Liver (tissue), 9 donors: ENCODE data around the gene TRMT10B. TPM values are rescaled to one million over a fixed set of nuclear protein-coding genes. Genes with fewer than 3 reads are reported as not detected.

ENCODE experiments used
- DNase-seq: peaks from one replicate; pipeline ENCODE4 v3.0.0-alpha.2; 2017; ENCODE audit warnings: low spot score
- H3K27ac ChIP-seq, 2 donors: one replicate each; pipeline ENCODE4 v1.7.0; 2013; ENCODE audit warnings: inconsistent platforms in 2 of 2, low read length in 2 of 2, control low read depth in 1 of 2, low read depth in 1 of 2, mild to moderate bottlenecking in 1 of 2
- H3K27me3 ChIP-seq, 4 donors: one replicate each; pipeline versions ENCODE4 v1.6.1 to v1.7.0; 2013; ENCODE audit warnings: low read length in 3 of 4, inconsistent platforms in 1 of 4, mild to moderate bottlenecking in 1 of 4, moderate library complexity in 1 of 4; ENCODE audit not compliant: control insufficient read depth in 4 of 4, insufficient read depth in 4 of 4
- H3K36me3 ChIP-seq, 4 donors: one replicate each; pipeline versions ENCODE4 v1.6.1 to v1.7.0; 2013; ENCODE audit warnings: low read length in 3 of 4, mild to moderate bottlenecking in 3 of 4, low read depth in 1 of 4, moderate library complexity in 1 of 4; ENCODE audit not compliant: control insufficient read depth in 4 of 4, insufficient read depth in 3 of 4
- H3K4me1 ChIP-seq, 4 donors: one replicate each; pipeline versions ENCODE4 v1.6.1 to v1.7.0; 2013; ENCODE audit warnings: low read length in 3 of 4, mild to moderate bottlenecking in 3 of 4, moderate library complexity in 1 of 4; ENCODE audit not compliant: control insufficient read depth in 4 of 4, insufficient read depth in 4 of 4
- H3K4me3 ChIP-seq, 3 donors: one replicate each; pipeline versions ENCODE4 v1.6.1 to v1.7.0; 2013; ENCODE audit warnings: low read length in 3 of 3, control low read depth in 1 of 3, low read depth in 1 of 3, mild to moderate bottlenecking in 1 of 3
- H3K9ac ChIP-seq, 2 donors: one replicate each; pipeline ENCODE4 v1.7.0; 2013; ENCODE audit warnings: low read length in 2 of 2, mild to moderate bottlenecking in 2 of 2, moderate library complexity in 2 of 2, control low read depth in 1 of 2, low read depth in 1 of 2
- H3K9me3 ChIP-seq, 4 donors: one replicate each; pipeline versions ENCODE4 v1.6.1 to v1.7.0; 2013; ENCODE audit warnings: low read length in 3 of 4; ENCODE audit not compliant: control insufficient read depth in 4 of 4
- ATF3 ChIP-seq: IDR thresholded peaks from 2 replicates; pipeline ENCODE4 v1.6.1; 2016; ENCODE audit warnings: antibody characterized with exemption
- CTCF ChIP-seq: fragments of 150-350 bp; IDR thresholded peaks from 2 replicates; pipeline ENCODE4 v1.5.1; 2017; ENCODE audit warnings: improper control_type of control experiment, low read depth, low read length; ENCODE audit not compliant: missing input control
- EGR1 ChIP-seq, 2 donors: IDR thresholded peaks; 2 replicates each; pipeline ENCODE4 v1.6.1; 2016 to 2018; ENCODE audit warnings: antibody characterized with exemption in 2 of 2, low read depth in 2 of 2
- FOXA1 ChIP-seq: IDR thresholded peaks from 2 replicates; pipeline ENCODE4 v1.6.1; 2016; ENCODE audit warnings: antibody characterized with exemption
- FOXA2 ChIP-seq: IDR thresholded peaks from 2 replicates; pipeline ENCODE4 v1.6.1; 2016; ENCODE audit warnings: antibody characterized with exemption
- GABPA ChIP-seq, 2 donors: IDR thresholded peaks in 1 of 2; conservative IDR thresholded peaks in 1 of 2; 2 replicates each; pipeline ENCODE4 v1.6.1; 2016; ENCODE audit warnings: antibody characterized with exemption in 2 of 2, mild to moderate bottlenecking in 1 of 2, moderate library complexity in 1 of 2
- HNF4A ChIP-seq, 2 donors: conservative IDR thresholded peaks; 2 replicates each; pipeline ENCODE4 v1.6.1; 2016; ENCODE audit warnings: antibody characterized with exemption in 2 of 2, mild to moderate bottlenecking in 2 of 2
- HNF4G ChIP-seq: IDR thresholded peaks from 2 replicates; pipeline ENCODE4 v1.6.1; 2016; ENCODE audit warnings: antibody characterized with exemption
- JUND ChIP-seq, 2 donors: IDR thresholded peaks; 2 replicates each; pipeline ENCODE4 v1.6.1; 2016; ENCODE audit warnings: antibody characterized with exemption in 2 of 2
- RAD21 ChIP-seq, 2 donors: IDR thresholded peaks; 2 replicates each; pipeline ENCODE4 v1.6.1; 2016; ENCODE audit warnings: antibody characterized with exemption in 2 of 2, mild to moderate bottlenecking in 2 of 2
- REST ChIP-seq: IDR thresholded peaks from 2 replicates; pipeline ENCODE4 v1.6.1; 2016; ENCODE audit warnings: antibody characterized with exemption, mild to moderate bottlenecking
- RXRA ChIP-seq, 2 donors: IDR thresholded peaks; 2 replicates each; pipeline ENCODE4 v1.6.1; 2017 to 2018; ENCODE audit warnings: antibody characterized with exemption in 2 of 2, mild to moderate bottlenecking in 1 of 2
- SP1 ChIP-seq: IDR thresholded peaks from 2 replicates; pipeline ENCODE4 v1.6.1; 2018; ENCODE audit warnings: antibody characterized with exemption, mild to moderate bottlenecking
- TAF1 ChIP-seq: conservative IDR thresholded peaks from 2 replicates; pipeline ENCODE4 v1.6.1; 2016; ENCODE audit warnings: antibody characterized with exemption, mild to moderate bottlenecking
- YY1 ChIP-seq: IDR thresholded peaks from 2 replicates; pipeline ENCODE4 v1.6.1; 2016; ENCODE audit warnings: antibody characterized with exemption, mild to moderate bottlenecking
- ZBTB33 ChIP-seq: IDR thresholded peaks from 2 replicates; pipeline ENCODE4 v1.6.1; 2016; ENCODE audit warnings: antibody characterized with exemption
- WGBS: extraction: QIAGEN DNeasy Blood & Tissue Kit; methylation state at CpG from one replicate; pipeline ENCODE4 v1.1.7; 2013; 5-methylcytosine and 5-hydroxymethylcytosine counted together
- polyA plus RNA-seq, 2 donors: library from polyadenylated mRNA; stranded (reverse) in 1 of 2; unstranded in 1 of 2; fragments of 200-250 nt in 1 of 2; fragments of >200 nt in 1 of 2; fragmentation: Nextera tagmentation in 1 of 2; extraction: Ambion mirVana in 1 of 2; gene quantifications; one replicate each; pipeline versions ENCODE4 v1.2.1 to v1.2.3, GENCODE V29; 2013 to 2015
- total RNA-seq, 2 donors: library from RNA; depleted of rRNA; stranded (reverse); fragments of >200 nt; gene quantifications; one replicate each; pipeline ENCODE4 v1.2.3, GENCODE V29; 2014
- donor health status: healthy.
- donor health status: healthy.
- donor health status: healthy.
- donor health status: healthy.
- donor health status: healthy.

The TRMT10B gene
- total and polyA plus RNA-seq, 4 donors = 1.9 to 3.9 (median 2.1) TPM

- TF ChIP-seq ZBTB33 (no peak), JUND (IDR thresholded peaks at IDR 0.05) (no peak), YY1 (no peak), EGR1 (IDR thresholded peaks at IDR 0.05; ENCODE audit: low read depth in 2 of 2) (no peak), SP1 (no peak), ATF3 (no peak), CTCF (no peak), FOXA1 (no peak), HNF4A (conservative IDR thresholded peaks at IDR 0.05) (no peak), TAF1 (no peak)
- H3K27ac ChIP-seq = no peak overlapping the region
- no peaks in the 10 kb centered on the region for H3K9me3 ChIP-seq
- 98% methylated on average over 1 of the region's 1 CpG for WGBS
- no peaks in the 10 kb centered on the region for H3K27me3 ChIP-seq
- no peak for DNase-seq
- H3K36me3 ChIP-seq = peaks cover 10 to 44% (median 35%) of the 10 kb centered on the region in 4 donors
- no peaks in the 10 kb centered on the region for H3K4me1 ChIP-seq
- no peak overlapping the region for H3K4me3 ChIP-seq
- H3K9ac ChIP-seq = no peak overlapping the region
These were observed 21.8 kb downstream of the TRMT10B start for GRCh38 chr9:37775216-37775919.

- WGBS = 93% methylated on average over 5 of the region's 5 CpGs
- TF ChIP-seq EGR1 (IDR thresholded peaks at IDR 0.05; ENCODE audit: low read depth in 2 of 2) = no peak
- DNase-seq = no peak
These were observed 22.7 kb downstream of the TRMT10B start for GRCh38 chr9:37776328-37776727.

GRCh38 chr9:37778534-37778933 is 24.9 kb downstream of the TRMT10B start:
- no peaks in the 10 kb centered on the region for H3K9me3 ChIP-seq
- H3K36me3 ChIP-seq = peaks cover 8 to 59% (median 52%) of the 10 kb centered on the region in 4 donors
- 88% methylated on average over 2 of the region's 2 CpGs for WGBS
- H3K4me3 ChIP-seq = no peak overlapping the region
- no peaks in the 10 kb centered on the region for H3K27me3 ChIP-seq
- H3K4me1 ChIP-seq = peaks cover 0 to 8% (median 4%) of the 10 kb centered on the region in 4 donors
- DNase-seq = no peak
- H3K9ac ChIP-seq = no peak overlapping the region
- H3K27ac ChIP-seq = no peak overlapping the region
- TF ChIP-seq RAD21 (IDR thresholded peaks at IDR 0.05) (no peak), TAF1 (no peak), FOXA2 (no peak), JUND (IDR thresholded peaks at IDR 0.05) (no peak), YY1 (no peak), SP1 (no peak), RXRA (IDR thresholded peaks at IDR 0.05) (no peak), FOXA1 (no peak), HNF4G (no peak), EGR1 (IDR thresholded peaks at IDR 0.05; ENCODE audit: low read depth in 2 of 2) (no peak), ATF3 (no peak), GABPA (IDR thresholded peaks at IDR 0.05 in 1 of 2, conservative IDR thresholded peaks at IDR 0.05 in 1 of 2) (no peak), HNF4A (conservative IDR thresholded peaks at IDR 0.05) (no peak), REST (no peak), ZBTB33 (no peak)

More at GRCh38 chr9:37776328-37776727, 22.7 kb downstream of the TRMT10B start:
- Histone ChIP-seq H3K4me1 (no peaks in the 10 kb centered on the region), H3K4me3 (no peak overlapping the region), H3K27me3 (no peaks in the 10 kb centered on the region), H3K36me3 (peaks cover 10 to 50% (median 42%) of the 10 kb centered on the region in 4 donors), H3K9ac (no peak overlapping the region), H3K27ac (no peak overlapping the region), H3K9me3 (no peaks in the 10 kb centered on the region)
